Measurements from ENCODE around the gene ITPR2. TPM values are rescaled to one million over a fixed set of nuclear protein-coding genes. Genes with fewer than 3 reads are reported as not detected.
A peak's percentile ranks its signal among the peaks of the same experiment; 100 is the strongest.
"Not testable (repeated sequence)": the region's sequence is repeated elsewhere in the genome, so short reads cannot be mapped to it uniquely, and the experiment has no call there.

Gene ITPR2
- total RNA-seq, 1 donor from 2014 or later, result 50.0 TPM

DNA sequence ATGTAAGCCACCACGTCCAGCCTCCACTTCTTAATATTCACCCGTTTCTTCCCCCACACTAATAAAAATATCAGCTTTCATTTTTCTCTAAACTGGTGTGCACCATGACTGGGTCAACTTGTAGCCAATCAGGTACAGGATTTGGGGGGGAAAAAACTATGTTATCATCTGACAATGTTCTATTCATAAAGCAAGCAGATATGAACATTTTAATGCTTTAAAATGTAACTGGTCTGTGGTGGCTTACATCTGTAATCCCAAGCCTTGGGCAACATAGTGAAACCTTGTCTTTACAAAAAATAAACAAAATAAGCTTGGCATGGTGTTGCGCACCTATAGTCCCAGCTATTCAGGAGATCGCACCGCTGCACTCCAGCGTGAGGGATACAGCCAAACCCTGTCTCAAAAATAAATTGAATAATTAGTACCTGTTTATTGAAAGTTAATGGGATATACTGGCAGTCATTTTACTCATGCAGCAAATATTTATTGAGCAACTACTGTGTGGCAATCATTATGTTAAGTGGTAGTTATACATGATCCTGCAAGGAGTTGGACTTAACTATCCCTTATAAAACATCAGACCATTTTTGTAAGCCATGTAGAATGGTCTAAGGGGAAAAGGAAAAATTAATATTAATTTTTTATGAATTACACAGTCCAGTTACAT, 15.3 kb upstream of the ITPR2 start:
- no peak for DNase-seq (ENCODE audit: low spot score)

GRCh38 chr12:26847431-26847830, 14.4 kb upstream of the ITPR2 start:
- no peak for DNase-seq (ENCODE audit: low spot score)

DNA sequence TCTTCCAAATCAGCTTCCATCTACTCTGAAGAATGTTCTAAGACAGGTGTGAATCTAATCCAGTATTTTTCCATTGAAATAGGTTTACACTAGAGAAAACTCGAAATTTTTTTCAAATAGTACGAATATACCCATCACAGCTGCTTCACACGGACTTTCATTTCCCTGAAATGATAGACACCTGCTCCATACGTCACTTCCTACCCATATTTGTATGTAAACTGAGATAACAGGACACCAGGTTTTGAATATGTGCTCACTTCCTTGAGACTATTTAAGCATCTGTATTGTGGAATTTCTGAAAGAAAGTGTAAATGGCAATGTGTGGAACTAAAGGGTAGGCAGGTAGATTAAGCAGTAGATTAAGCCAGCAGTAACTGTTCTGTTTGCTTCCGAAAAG, 13.4 kb upstream of the ITPR2 start:
- no peak for DNase-seq (ENCODE audit: low spot score)

- no peak for DNase-seq (ENCODE audit: low spot score)
Observed at GRCh38 chr12:26845984-26846383, 13.0 kb upstream of the ITPR2 start.

- DNase-seq (ENCODE audit: low spot score), result peak; percentile 42
Observed at GRCh38 chr12:26845057-26845666, 12.2 kb upstream of the ITPR2 start.

DNA sequence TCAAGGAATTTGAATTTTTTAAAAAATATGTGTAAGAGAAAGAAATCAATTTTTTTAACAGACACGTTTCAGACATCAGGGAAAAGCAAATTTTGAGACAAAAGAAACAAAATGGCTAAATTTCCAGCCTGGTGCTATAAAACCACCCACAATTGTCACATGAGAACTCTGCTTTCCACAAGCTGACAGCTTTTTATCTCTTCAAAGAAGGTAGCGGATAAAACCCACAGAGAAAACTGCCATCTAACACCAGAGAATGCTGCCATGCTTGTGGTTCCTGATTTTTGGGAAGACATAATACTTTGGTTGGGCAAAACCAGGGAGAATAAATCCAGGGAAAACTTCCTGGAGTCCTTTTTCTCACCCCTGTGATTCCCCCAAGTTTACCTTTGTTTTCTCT, 10.3 kb upstream of the ITPR2 start:
- DNase-seq (ENCODE audit: low spot score), result no peak

DNA sequence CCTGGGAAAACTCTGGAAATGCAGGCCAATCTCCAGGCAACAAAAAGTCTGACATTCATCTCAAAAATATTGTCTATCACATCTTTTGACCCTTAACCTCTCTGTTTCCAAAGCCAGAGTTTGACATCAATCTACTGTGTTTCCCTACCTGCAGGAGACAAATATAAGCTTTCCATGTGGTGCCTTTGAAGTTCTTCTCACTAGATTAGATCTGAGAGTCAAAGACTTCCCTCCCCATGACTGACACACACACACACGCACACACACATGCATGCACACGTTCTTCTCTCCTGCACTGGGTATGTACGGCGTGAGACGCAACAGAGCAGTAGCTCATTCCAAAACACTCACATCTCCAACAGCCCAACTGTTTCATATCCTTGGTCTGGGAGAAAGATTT, 8.1 kb upstream of the ITPR2 start:
- no peak for DNase-seq (ENCODE audit: low spot score)

GRCh38 chr12:26839512-26839911, 6.5 kb upstream of the ITPR2 start:
- DNase-seq (ENCODE audit: low spot score), result no peak

DNA sequence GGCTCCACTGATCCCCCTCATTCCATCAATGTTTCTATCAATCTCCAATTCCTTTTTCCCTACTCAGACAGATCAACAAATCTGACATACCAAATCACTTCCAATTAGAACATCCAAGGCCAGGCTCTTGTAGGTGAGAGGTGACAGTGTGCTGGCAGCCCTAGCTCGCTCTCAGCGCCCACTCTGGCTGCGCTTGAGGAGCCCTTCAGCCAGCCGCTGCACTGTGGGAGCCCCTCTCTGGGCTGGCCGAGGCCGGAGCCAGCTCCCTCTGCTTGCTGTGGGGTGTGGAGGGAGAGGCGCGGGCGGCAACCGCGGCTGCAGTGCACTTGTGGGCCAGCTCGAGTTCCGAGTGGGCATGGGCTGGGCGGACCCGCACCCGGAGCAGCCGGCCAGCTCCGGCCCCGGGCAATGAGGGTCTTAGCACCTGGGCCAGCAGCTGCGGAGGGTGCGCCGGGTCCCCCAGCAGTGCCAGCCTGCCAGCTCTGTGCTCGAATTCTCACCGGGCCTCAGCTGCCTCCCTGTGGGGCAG, 6.0 kb upstream of the ITPR2 start:
- DNase-seq (ENCODE audit: low spot score), result no peak

- DNase-seq (ENCODE audit: low spot score), result no peak
Observed at GRCh38 chr12:26836201-26836600, 3.2 kb upstream of the ITPR2 start.

- not testable (repeated sequence) for DNase-seq (ENCODE audit: low spot score)
Observed at GRCh38 chr12:26834503-26835060, 1.6 kb upstream of the ITPR2 start.

DNA sequence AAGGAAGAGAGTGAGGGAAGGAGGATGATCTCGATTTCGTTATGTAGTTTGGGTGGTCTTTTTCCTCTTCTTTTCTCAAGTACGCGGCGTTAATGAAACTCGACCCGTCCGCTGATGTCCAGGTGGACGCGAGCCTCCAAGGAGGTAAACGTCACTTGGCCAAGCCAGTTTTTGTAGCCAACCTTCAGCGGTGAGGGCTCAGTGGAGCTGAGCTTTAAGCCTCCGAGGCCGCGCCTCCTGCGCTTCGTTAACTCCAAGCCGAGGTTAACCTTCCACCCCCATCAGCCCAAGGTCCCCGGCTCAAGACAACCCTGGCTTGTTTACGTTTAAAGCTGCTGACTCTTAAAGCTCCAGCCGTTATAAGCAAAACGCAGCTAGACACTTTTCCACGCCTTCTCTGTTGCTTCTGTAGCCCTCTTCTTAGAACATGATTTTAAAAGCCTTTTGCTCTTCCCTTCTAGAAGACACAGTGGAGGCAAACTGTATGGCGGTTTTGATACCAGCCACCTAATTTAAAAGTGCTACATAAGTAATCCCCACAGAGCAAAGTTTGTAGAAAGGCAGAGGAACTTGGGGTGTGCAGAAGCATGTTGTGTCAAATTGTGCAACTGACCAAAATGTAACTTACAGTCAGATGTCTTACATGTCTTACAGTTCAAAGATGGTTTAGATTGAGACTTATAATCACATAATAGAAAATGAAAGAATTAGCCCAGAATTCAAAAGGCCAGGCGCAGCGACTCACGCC, 923 bp upstream of the ITPR2 start:
- DNase-seq (ENCODE audit: low spot score), result peak; percentile 48

DNA sequence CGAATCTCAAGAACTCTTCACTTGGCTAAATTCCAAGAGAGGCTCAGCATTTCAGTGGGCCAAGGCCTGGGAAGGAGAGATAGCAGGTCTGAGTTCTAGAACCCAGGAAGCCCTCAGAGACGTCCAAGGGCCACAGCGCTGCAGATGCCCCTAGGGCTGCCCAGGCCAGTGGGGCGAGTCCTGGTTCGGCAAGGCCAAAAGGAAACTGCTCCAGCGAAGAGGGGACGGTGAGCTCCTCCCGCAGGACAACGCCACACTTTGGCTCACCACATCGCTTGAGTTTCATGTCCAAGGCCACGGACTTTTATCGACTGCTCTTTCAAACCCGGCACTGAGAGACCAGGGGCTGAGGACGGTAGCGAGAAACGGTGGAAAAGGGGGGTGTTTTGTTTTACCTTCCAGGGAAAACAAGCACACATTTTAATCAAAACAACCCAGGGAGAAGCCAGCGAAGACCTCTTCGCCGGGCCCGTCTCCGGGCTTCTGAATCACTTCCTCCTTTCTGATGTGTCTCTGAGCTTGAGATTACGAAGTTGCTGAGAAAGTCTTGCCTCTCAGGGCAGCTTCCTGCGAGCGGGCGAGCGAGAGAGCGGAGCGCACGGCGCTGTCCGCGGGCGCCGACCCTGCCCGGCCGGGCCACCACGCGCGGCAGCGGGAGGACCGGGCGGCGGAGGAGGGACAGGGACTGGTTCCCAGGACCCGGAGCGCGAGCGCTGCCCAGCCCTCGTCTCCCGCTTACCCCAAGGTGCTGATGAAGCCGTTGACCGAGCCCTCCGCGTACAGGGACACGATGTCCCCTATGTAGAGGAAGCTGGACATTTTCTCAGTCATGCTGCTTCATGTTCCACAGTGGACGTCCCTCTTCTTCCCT, 808 bp downstream of the ITPR2 start:
- peak; percentile 65 for DNase-seq (ENCODE audit: low spot score)

DNA sequence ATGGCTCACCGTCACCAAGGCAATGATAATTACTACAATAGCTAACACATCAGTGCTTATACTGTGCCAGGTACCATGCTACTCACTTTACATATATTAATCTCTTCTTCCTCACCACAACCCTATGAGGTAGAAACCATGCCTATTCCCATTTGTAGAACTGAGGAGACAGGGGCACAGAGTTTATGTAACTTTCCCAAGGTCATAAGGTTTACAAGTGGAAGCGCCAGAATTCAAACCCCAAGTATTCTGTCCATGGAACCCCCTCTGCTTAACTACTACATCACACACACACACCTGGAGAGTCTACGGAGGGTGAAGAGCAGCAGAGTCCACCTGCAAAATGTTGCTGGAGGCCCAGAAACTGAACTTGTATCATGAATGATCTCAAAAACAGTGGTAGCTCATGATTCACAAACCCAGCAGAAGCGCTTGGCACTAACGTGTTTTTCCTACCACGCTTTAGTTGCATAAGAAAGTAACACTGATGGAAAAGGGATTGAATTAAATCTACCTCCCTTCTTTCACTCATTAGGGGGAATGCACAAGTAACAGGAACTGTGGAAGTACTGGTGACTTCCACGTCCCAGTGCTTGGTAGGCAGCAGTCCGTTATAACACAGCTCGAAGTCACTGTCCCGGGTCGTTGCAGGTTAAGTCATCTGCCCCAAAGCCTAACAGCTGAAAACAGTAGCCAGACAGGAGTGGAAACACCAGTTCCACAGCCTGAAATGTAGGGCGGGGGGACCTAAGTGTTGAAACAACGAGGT, 2.0 kb downstream of the ITPR2 start:
- no peak for DNase-seq (ENCODE audit: low spot score)

DNA sequence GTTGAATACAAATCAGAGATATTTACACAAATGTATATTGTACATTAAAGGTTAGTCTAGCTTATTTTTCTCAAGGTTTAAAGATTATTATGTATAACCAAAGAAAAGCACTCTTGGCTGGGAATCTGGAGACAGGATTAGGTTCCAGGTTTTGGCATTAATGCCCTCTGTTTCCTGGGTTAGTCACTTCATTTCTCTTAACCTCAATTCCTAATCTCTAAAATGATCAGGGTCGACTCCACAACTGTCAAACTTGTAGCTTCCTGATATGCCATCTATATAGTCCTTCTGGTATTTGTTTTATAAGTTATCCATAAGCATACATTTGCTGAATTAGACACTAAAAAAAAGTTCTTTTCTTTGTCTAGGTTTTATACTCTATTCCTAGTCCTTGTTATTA, 2.6 kb downstream of the ITPR2 start:
- DNase-seq (ENCODE audit: low spot score), result no peak

DNA sequence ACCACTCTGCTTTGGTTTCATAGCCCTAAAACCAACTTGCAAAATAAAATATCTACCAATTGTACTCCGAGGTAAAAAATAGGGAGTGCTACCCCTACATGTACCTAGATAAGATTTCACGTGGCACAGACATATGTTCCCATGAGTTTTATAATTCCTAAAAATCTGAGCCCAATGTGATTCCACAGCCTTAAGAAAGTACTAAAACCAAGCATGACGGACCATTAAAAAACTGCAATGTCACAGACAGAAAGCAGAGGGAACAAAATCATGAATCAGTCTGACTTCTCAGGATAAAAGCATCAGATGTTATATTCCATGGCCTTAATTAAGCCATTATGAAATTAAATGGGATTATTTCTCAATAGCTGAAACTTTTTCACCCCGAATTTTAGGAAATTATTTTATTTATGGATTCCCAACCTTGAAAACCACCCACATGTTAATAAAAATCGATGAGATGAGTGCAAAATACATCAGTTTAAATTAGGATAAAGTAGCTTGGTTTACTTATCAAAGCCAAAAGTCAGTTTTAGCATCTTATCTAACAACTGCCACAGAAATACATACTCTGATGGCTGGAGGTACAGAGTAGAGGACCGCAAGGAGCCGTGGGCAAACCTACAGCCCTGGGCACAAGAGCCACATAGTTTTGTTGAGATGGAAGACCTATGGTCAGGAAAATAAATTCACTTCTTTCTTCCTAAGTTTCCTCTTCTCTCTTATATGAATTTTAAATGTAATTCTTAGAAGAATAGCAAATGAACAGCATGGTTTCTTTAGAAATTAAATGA, 4.5 kb downstream of the ITPR2 start:
- DNase-seq (ENCODE audit: low spot score), result no peak

- no peak for DNase-seq (ENCODE audit: low spot score)
Observed at GRCh38 chr12:26826437-26826836, 6.6 kb downstream of the ITPR2 start.

DNA sequence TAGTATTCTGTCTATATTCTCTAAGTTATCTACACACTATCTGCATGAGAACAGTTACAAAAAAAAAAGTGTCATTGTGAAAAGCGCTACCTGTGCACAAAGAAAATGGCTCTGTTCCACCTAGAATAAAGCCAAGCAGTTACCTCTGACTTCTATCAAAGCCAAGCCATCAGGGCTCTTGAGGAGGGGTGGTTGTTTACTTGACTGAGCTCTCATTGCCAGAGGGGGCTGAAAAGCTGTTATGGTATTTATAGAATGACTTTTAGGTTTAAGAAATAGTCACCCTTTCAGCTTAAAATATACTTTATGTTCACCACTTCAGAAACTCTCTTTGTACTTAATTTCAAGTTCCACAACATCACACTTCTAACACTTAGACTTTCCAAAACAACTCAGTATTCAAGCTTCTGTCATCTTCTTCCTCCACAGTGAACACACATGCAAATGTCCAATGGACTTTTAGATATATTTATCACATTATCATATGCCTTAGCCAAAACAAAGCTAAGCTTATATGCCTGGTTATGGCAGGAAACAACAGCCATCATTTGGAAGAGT, 7.5 kb downstream of the ITPR2 start:
- DNase-seq (ENCODE audit: low spot score), result no peak

DNA sequence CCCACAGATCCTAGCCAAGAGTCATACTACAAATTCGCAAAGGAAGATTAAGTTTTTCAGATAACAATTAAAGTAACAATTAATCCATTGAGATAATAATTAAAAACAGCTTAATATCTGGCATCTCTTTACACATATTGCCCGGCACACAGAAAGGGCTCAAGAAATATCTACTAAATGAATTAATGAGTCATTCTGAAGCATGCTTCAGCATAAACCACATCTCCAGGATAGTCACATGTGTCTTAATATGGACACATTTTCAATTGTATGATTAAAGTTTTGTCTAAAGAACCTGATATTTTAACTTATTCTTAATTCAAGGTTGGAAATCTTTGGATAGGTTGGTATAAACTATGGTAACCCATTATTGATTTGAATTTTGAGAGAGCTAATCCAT, 9.6 kb downstream of the ITPR2 start:
- DNase-seq (ENCODE audit: low spot score), result no peak

- no peak for DNase-seq (ENCODE audit: low spot score)
Observed at GRCh38 chr12:26822026-26822425, 11.0 kb downstream of the ITPR2 start.
